Measurements from ENCODE around the gene CHTF18. TPM values are rescaled to one million over a fixed set of nuclear protein-coding genes. Genes with fewer than 3 reads are reported as not detected.

The CHTF18 gene
- total RNA-seq, 1 donor from 2014 or later, result 7.7 TPM

DNA sequence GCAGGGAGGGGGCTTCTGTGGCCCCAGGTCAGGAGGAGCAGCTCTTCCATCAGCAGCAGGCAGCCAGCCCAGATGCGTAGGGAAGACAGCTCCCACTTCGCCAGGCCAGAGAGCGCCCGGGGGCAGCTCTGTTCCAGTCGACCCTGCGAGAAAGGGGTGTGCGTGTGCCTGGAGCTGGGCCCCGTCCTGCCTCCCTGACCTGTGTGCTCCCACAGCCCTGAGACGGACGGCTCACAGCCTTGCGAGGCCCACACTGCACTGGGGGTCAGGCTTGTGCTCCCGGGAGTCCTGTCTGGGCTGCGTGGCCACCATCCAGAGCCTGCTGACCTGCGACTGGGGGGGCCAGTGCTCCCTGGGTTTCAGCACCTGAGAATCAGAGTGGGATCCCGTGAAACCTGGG lies 28.4 kb upstream of the CHTF18 start:
- DNase-seq (ENCODE audit: low spot score), result no peak

DNA sequence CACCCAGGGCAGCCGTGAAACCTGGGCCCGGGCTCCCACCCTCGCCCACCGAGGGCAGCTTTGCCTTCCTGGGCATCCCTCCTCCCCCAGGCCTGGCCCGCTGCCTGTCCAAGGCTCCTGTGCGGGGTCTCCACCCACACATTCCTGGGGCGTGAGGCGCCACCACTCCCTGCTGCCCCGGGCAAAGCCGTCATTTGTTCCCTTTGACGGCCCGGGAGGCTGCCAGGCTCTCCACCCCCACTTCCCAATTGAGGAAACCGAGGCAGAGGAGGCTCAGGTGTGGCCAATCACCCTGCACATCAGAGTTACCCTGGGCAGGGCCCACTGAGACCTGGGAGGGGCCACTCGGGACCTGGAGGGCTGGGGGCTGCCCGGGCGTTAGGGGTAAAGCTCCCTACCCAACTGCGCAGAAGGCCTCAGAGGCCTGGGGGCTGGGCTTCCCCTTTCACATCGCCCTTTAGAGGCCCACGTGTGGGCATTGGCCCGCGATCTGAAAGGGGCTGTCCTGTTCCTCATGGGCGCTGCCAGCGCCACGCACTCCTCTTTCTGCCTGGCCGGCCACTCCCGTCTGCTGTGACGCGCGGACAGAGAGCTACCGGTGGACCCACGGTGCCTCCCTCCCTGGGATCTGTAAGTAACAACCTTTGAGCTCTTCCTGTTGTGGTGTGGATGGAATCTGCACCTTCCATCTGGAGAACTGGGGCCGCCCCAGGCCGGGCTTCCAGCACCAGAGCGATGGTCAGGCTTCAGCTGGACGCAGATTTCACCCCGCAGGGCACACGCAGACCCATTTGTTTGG lies 27.7 kb upstream of the CHTF18 start, which contains the start of gene MSLN:
Gene MSLN, plus strand, starts transcription at position 190 of the 799 bp plus-strand sequence. CDS start 1,947 bp downstream, outside the sequence.
- DNase-seq (ENCODE audit: low spot score), result no peak

DNA sequence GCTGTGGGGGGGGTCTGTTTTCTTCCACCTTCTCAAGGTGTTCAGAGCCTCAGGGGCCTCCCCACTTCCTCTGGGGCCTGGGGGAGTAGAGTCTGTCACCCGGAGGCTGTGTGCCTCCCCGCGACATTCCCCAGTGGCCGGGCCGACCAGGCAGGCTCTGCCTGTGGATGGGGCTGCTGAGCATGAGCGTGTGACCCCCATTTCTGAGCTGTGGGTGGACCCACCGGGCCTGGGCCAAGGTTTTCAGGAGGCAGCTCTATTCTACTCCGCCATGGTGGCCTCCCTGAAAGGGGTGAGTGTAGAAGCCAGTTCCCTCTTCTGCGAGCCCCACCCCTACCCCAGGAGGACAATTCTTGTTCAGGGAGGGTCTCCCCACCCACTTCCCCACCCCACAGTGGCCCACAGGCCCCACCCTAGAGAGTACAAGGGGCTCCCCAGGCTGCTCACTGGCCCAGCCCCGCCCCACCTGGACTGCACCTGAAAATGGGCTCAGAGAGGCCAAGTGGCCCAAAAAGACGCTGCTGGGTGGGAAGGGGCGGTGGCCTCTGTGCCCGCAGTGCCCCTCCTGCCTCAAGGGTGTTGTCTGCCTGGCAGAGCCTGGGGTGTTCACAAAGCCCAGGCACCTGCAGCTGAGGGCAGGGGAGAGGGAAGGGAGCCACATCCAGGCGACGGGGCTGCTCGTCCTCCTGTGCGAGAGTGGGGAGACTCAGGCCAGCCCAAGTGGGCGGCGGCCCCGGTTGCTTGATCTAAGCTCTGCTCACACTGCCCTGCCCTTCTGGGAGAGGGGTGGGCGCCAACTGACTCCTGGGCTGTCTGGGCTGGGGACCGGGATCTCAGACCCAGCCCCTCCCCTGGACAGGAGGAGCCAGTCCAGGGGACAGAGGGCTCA lies 26.6 kb upstream of the CHTF18 start:
- no peak for DNase-seq (ENCODE audit: low spot score)

DNA sequence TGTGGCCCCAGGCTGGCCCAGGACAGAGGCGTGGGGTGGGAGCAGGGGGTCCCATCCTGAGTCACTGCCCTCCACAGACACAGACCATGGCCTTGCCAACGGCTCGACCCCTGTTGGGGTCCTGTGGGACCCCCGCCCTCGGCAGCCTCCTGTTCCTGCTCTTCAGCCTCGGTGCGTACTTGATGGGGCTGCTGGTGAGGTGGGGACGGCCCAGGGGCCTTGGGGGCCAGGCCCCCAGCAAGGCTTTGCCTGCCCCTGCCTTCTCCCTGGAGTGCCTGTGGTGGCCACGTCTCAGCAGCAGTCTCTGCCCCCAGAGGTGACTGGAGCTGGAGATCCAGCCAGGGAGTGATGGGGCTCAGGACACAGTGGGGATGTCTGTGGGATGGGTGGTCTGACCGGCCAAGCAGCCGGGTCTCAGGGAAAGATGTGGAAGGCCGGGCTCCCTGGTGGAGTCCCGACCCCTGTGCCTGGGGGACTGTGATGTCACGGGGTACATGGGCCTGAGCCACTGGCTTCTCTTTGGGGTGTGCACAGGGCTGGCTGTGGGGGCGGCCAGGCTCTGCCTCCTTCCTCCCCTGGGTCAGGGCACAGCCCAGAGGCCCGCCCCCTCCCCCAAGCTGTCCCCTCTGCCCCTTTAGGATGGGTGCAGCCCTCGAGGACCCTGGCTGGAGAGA lies 25.7 kb upstream of the CHTF18 start:
- no peak for DNase-seq (ENCODE audit: low spot score)

DNA sequence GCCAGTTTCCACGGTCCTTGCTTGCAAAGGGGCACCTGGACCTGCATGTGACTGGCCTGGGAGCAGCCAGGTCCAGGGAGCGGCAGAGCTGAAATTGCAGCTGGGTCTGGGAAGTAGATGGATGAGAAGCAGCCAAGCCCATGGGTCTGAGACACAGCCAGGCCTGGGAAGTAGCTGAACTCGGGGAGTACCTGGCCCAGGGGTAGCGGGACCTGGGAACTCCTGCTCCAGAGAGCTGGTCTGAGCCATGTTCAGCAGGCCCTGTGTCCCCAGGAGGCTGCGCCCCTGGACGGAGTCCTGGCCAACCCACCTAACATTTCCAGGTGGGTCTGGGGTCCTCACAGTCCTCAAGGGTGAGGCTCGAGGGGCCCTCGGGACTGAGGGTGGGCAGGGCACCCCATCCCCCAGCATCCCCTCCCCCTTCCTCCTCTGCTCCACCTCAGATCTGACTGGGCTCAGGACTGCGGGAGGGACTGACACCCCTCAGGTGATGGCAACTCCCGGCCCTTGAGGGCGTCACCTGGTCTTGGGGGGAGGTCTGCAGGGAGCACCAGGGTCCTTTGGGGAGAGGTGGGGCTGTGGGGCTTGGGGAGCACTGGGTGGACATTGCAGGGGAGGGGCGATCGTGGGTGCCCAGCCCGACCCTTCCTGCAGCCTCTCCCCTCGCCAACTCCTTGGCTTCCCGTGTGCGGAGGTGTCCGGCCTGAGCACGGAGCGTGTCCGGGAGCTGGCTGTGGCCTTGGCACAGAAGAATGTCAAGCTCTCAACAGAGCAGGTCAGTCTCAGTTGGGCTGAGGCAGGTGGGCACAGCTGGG lies 24.8 kb upstream of the CHTF18 start:
- DNase-seq (ENCODE audit: low spot score), result no peak

DNA sequence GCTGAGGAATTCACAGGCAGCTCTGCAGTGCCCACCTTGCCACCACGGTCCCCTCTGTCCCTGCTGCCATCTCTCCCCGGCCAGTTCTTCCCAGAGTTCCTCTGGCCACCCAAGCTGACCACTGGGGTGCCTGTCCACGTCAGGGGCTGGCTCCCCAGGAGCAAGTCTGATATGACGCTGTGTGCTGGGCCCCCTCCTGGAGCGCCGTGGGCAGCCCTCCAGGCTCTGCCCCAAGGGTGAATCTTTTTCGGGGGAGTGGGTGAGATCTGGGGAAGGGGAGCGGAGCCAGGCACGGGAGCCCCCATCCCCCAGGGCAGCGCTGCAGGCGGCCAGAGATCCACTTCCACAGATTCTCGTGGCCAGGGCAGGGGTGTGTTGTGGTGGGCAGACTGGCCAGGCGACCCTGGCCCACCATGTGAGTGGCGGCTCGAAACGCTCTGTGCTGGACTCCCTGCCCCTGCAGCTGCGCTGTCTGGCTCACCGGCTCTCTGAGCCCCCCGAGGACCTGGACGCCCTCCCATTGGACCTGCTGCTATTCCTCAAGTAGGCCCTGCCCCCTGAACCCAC lies 24.2 kb upstream of the CHTF18 start:
- DNase-seq (ENCODE audit: low spot score), result no peak

DNA sequence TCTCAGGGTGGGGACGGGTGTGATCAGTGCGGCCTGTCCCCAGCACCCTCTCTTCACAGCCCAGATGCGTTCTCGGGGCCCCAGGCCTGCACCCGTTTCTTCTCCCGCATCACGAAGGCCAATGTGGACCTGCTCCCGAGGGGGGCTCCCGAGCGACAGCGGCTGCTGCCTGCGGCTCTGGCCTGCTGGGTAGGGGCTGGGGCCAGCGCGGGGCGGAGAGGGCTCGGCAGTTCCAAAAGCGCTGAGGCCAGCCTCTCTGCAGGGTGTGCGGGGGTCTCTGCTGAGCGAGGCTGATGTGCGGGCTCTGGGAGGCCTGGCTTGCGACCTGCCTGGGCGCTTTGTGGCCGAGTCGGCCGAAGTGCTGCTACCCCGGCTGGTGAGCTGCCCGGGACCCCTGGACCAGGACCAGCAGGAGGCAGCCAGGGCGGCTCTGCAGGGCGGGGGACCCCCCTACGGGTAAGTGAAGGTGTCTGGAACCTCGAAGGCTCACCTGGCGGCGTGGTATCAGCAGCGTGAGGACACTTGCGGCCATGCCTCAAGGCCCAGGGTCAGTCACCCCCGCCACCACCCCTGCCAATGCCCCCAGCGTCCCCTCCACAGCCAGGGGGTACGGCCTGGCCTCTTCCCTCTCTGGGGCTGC lies 23.5 kb upstream of the CHTF18 start:
- DNase-seq (ENCODE audit: low spot score), result no peak

DNA sequence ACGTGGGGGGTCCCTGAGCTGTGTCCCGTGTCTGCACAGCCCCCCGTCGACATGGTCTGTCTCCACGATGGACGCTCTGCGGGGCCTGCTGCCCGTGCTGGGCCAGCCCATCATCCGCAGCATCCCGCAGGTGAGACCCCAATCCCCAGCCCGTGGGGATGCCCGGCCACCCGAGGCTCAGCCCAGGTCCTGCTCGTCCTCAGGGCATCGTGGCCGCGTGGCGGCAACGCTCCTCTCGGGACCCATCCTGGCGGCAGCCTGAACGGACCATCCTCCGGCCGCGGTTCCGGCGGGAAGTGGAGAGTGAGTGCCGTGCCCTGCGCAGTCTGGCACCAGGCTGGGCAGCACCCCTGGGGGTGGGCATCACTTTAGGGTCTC lies 22.9 kb upstream of the CHTF18 start:
- DNase-seq (ENCODE audit: low spot score), result no peak

DNA sequence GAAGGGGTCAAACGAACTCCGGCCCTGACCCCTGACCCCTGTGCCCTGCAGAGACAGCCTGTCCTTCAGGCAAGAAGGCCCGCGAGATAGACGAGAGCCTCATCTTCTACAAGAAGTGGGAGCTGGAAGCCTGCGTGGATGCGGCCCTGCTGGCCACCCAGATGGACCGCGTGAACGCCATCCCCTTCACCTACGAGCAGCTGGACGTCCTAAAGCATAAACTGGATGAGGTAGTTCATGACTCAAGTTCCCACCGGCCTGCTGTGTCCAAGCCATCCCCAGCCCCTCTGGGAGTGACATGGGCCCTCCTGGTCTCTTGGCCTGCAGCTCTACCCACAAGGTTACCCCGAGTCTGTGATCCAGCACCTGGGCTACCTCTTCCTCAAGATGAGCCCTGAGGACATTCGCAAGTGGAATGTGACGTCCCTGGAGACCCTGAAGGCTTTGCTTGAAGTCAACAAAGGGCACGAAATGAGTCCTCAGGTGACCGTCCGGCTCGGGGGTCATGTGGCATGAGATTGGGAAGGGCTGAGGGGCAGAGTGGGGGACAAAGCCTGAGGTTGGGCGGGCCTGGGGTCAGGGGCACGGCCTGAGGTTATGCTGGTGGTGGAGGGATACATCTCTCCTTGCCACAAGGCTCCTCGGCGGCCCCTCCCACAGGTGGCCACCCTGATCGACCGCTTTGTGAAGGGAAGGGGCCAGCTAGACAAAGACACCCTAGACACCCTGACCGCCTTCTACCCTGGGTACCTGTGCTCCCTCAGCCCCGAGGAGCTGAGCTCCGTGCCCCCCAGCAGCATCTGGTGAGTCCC lies 22.2 kb upstream of the CHTF18 start:
- no peak for DNase-seq (ENCODE audit: low spot score)

DNA sequence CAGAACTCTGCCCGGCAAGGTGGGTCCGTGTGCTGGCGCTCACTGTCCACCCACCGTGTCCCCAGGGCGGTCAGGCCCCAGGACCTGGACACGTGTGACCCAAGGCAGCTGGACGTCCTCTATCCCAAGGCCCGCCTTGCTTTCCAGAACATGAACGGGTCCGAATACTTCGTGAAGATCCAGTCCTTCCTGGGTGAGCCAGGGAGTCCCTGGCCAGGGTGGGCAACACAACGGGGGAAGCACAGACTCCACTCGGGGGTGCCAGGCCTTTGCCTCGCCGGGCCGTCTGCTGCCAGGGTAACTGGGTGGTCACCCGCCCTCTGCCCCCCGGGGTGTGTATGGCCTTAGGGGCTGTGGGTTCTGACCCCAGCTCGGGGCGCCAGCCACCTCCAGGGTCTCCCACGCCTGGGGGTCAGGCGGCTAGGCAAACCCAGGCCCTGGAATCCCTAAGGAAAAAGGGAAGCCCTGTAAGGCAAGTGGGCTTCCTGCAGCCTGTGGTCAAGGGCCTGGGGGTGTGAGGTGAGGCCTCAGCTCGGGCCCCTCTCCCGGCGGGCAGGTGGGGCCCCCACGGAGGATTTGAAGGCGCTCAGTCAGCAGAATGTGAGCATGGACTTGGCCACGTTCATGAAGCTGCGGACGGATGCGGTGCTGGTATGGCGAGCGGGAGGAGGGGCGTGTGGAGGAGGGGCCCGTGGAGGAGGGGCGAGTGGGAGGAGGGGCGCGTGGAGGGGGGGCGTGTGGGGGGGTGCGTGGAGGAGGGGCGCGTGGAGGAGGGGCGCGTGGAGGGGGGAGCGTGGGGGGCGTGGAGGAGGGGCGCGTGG lies 21.4 kb upstream of the CHTF18 start:
- DNase-seq (ENCODE audit: low spot score), result no peak

DNA sequence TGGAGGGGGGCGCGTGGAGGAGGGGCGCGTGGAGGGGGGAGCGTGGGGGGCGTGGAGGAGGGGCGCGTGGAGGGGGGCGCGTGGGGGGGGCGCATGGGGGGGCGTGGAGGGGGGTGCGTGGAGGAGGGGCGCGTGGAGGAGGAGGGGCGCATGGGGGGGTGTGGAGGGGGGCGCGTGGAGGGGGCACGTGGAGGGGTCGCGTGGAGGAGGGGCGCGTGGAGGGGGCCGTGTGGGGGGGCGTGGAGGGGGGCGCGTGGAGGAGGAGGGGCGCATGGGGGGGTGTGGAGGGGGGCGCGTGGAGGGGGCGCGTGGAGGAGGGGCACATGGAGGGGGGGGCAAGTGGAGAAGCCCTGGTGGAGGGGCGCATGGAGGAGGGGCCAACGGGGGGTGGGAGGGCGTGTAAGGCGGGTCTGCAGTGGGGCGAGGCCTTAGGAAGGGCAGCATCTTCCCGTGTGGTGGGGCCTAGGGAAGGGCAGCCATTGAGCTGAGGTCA lies 20.6 kb upstream of the CHTF18 start:
- no peak for DNase-seq (ENCODE audit: low spot score)

DNA sequence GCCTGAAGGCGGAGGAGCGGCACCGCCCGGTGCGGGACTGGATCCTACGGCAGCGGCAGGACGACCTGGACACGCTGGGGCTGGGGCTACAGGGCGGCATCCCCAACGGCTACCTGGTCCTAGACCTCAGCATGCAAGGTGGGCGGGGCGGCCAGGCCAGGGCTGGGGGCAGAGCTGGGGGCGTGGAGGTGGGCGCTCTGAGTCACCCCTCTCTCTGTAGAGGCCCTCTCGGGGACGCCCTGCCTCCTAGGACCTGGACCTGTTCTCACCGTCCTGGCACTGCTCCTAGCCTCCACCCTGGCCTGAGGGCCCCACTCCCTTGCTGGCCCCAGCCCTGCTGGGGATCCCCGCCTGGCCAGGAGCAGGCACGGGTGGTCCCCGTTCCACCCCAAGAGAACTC lies 20.0 kb upstream of the CHTF18 start:
- no peak for DNase-seq (ENCODE audit: low spot score)

DNA sequence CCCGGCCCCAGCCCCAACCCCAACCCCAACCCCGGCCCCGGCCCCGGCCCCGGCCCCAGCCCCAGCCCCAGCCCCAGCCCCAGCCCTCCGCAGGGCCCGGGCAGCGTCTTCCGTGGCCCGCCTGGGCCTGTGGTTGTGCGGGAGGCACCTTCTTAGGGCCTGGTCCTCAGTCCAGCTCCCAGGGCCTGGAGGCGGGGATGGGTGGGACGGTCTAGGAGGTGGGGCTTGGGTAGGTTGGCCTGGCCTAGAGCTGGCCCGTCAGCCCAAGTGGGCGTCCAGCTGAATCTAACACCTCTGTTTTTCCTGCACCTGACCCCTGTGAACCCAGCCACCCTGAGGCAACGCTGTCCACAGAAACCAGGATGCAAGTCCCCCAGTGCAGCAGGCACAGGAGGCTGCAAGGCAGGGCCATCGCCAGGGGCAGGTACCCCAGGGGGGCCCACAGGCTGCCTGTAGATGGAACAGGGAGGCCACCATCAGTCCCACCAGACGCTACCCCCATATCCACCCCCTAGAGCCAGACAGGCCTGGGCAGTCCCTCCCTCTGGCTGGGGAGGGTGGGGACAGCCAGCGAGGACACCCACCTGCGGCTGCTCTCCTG lies 19.1 kb upstream of the CHTF18 start:
- DNase-seq (ENCODE audit: low spot score), result no peak

DNA sequence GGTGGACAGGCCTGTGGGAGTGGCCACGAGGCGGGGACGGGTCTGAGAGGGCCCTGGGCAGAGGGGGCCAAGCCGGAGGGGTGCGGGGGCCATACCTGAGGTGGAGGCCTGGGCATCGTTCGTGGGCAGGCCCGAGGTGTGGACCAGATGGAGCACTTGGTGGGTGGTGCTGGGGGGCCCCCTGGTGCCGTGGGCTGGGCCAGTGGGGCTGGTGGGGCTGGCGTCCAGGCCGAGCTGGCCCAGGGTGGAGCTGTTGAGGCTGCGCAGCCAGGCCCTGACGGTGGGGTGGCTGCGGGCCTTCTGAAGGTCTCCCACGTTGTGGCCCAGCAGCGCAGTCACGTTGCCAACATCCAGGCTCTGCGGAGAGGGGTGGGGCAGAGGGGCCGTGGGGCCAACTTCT lies 18.5 kb upstream of the CHTF18 start:
- no peak for DNase-seq (ENCODE audit: low spot score)

DNA sequence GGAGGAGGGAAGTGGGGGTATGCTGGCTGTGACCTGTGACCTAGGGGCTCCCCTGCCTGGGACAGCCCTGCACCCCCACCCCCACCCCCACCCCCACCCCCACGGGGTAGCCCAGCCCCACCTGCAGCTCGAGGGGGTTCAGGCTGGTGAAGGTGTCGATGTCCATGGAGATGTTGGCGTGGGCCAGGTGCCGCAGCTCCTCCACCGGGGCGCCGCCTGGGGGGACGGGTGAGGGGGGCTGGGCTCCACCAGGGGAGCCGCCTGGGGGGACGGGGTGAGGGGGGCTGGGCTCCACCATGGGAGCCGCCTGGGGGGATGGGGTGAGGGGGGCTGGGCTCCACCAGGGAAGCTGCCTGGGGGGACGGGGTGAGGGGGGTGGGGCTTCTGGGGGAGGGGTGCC lies 18.0 kb upstream of the CHTF18 start:
- DNase-seq (ENCODE audit: low spot score), result no peak

DNA sequence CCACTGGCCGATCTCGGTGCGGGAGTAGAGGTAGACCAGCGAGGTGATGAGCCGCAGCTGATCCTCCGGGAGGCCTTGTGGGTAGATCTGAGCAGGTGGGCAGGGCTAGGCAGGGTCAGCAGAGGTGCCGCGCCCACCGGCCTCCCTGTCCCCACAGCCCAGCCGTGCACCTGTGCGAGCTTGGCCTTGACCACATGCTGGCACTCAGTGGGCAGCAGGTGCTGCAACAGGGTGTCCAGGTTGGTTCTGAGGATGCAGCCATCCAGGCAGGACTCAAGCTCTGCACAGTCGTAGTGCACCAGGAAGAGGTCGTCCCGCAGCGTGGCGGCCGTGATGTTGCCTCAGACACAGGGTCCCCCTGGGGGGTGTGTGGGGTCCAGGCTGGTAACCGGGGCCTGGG lies 15.5 kb upstream of the CHTF18 start:
- no peak for DNase-seq (ENCODE audit: low spot score)

DNA sequence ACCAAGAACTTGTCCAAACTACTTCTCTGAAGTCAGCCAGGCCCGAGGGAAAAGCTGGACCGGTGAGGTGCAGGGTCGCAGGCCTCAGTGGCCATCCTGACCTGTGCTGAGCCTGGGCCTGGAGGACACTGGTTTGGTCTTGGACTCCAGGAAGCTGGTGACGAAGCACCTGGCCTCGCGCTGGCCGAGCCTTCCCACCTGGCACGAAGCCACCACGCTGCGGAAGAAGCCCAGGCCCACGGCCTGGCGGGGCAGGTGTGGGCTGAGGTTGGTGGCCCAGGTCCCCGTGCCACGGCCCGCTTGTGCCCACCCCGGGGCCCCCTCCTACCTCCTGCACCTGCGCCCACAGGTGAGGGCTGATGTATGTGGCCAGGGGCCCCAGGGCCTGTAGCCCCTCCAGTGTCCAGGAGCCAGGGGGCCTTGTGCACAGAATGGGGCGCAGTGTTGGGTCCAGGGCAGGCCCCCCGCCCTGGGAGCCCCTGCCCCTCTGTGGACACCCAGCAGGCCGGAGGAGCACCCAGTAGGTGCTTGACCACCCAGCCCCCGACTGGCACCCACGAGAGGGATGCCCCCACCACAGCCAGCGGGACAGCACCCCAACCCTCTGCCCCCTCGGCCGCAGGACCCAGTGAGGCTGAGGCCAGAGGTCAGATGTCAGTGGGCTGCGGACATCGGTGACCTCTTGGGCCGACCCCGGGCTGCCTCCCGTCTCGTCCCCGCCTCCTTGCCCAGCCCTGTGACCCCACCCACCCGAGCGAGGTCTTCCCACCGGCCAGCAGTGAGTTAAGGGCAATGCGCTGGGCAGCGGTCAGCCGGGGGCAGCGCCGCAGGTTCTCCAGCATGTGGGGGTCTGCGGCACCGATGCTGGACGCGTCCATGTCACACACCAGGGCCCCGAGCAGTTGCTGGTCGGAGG lies 14.1 kb upstream of the CHTF18 start:
- DNase-seq (ENCODE audit: low spot score), result no peak

Data from umbilical cord (tissue), 2 donors.